HEK293 (cell line): ENCODE results near the gene OAT.

Experiments
- CTCF ChIA-PET: fragments of 350-600 bp; formaldehyde crosslinking; extraction: SDS; loops from one replicate; lab custom pipeline; 2021; ENCODE audit warnings: antibody characterized with exemption; lab: Yijun Ruan, JAX
- POLR2A ChIA-PET: fragments of 300-600 bp; formaldehyde crosslinking; extraction: SDS; loops from one replicate; lab custom pipeline; 2020; ENCODE audit warnings: antibody characterized with exemption, inconsistent platforms; lab: Yijun Ruan, JAX
- H3K27ac ChIP-seq: fragments of 200-500 bp; sonication (Bioruptor generic); 2 replicates; pipeline ENCODE4 v1.5.1; 2014; ENCODE audit warnings: low read depth, low read length, control low read depth, inconsistent platforms; ENCODE audit errors: extremely low read depth
- H3K36me3 ChIP-seq, 2 experiments: fragments of 200-500 bp in 1 of 2; sonication (Bioruptor generic) in 1 of 2; 1 replicate in 1 of 2; 2 replicates in 1 of 2; pipeline ENCODE4 v1.5.1; 2014 to 2017; ENCODE audit warnings: inconsistent platforms in 2 of 2, low read length in 2 of 2; ENCODE audit not compliant: control insufficient read depth in 2 of 2, insufficient read depth in 1 of 2
- H3K4me1 ChIP-seq: fragments of 200-500 bp; sonication (Bioruptor generic); 2 replicates; pipeline ENCODE4 v1.5.1; 2014; ENCODE audit warnings: mild to moderate bottlenecking, low read length, inconsistent platforms; ENCODE audit not compliant: control insufficient read depth, insufficient read depth
- H3K4me3 ChIP-seq: 2 replicates; pipeline ENCODE4 v1.5.1; 2011; ENCODE audit warnings: low read depth, mild to moderate bottlenecking, control low read depth, low read length, moderate library complexity
- H3K9me3 ChIP-seq: fragments of 200-500 bp; sonication (Bioruptor generic); 2 replicates; pipeline ENCODE4 v1.5.1; 2014; ENCODE audit warnings: low read depth, low read length, inconsistent platforms; ENCODE audit not compliant: control insufficient read depth, insufficient read depth
- GLIS2 ChIP-seq: fragments of 450-650 bp; formaldehyde crosslinking; IDR thresholded peaks from 2 replicates; pipeline ENCODE4 v1.5.1; 2016; ENCODE audit warnings: missing biosample characterization, missing genetic modification characterization
- HOXA7 ChIP-seq: sonication (generic); formaldehyde crosslinking; IDR thresholded peaks from 2 replicates; pipeline ENCODE4 v1.8.1; 2022; ENCODE audit warnings: missing genetic modification reagents, borderline replicate concordance
- HOXD13 ChIP-seq: sonication (generic); formaldehyde crosslinking; IDR thresholded peaks from 2 replicates; pipeline ENCODE4 v1.8.0; 2022; ENCODE audit warnings: missing genetic modification reagents, borderline replicate concordance
- KLF10 ChIP-seq: fragments of 450-650 bp; IDR thresholded peaks from 2 replicates; pipeline ENCODE4 v1.5.1; 2018; ENCODE audit warnings: missing biosample characterization, mild to moderate bottlenecking, missing genetic modification characterization
- KLF9 ChIP-seq: fragments of 450-650 bp; formaldehyde crosslinking; IDR thresholded peaks from 2 replicates; pipeline ENCODE4 v1.5.1; 2016; ENCODE audit warnings: missing biosample characterization, missing genetic modification characterization, low read depth
- SCRT2 ChIP-seq: fragments of 450-650 bp; formaldehyde crosslinking; IDR thresholded peaks from 2 replicates; pipeline ENCODE4 v1.5.1; 2016; ENCODE audit warnings: missing biosample characterization, missing genetic modification characterization
- ZNF175 ChIP-seq: fragments of 450-650 bp; formaldehyde crosslinking; IDR thresholded peaks from 2 replicates; pipeline ENCODE4 v1.5.1; 2016; ENCODE audit warnings: missing biosample characterization, missing genetic modification characterization
- ZNF202 ChIP-seq: fragments of 450-650 bp; formaldehyde crosslinking; IDR thresholded peaks from 2 replicates; pipeline ENCODE4 v1.5.1; 2016; ENCODE audit warnings: missing biosample characterization, missing genetic modification characterization, borderline replicate concordance
- ZNF266 ChIP-seq: fragments of 450-650 bp; formaldehyde crosslinking; IDR thresholded peaks from 2 replicates; pipeline ENCODE4 v1.5.1; 2016; ENCODE audit warnings: missing biosample characterization, missing genetic modification characterization, low read depth
- ZNF391 ChIP-seq: fragments of 450-650 bp; formaldehyde crosslinking; IDR thresholded peaks from 2 replicates; pipeline ENCODE4 v1.5.1; 2016; ENCODE audit warnings: low read depth, missing biosample characterization, missing genetic modification characterization, borderline replicate concordance
- ZNF426 ChIP-seq: fragments of 450-650 bp; formaldehyde crosslinking; IDR thresholded peaks from 2 replicates; pipeline ENCODE4 v1.5.1; 2017; ENCODE audit warnings: missing biosample characterization, missing genetic modification characterization, mild to moderate bottlenecking, inconsistent platforms, moderate library complexity
- ZNF510 ChIP-seq: fragments of 450-650 bp; formaldehyde crosslinking; IDR thresholded peaks from 2 replicates; pipeline ENCODE4 v1.5.1; 2018; ENCODE audit warnings: mild to moderate bottlenecking, missing genetic modification characterization, missing biosample characterization; ENCODE audit not compliant: insufficient replicate concordance
- ZNF544 ChIP-seq: fragments of 450-650 bp; formaldehyde crosslinking; IDR thresholded peaks from 2 replicates; pipeline ENCODE4 v1.5.0; 2017; ENCODE audit warnings: missing biosample characterization, missing genetic modification characterization
- ZNF549 ChIP-seq: fragments of 450-650 bp; IDR thresholded peaks from 2 replicates; pipeline ENCODE4 v1.5.1; 2018; ENCODE audit warnings: missing biosample characterization, missing genetic modification characterization, mild to moderate bottlenecking, inconsistent platforms, moderate library complexity
- ZNF580 ChIP-seq: fragments of 450-650 bp; formaldehyde crosslinking; IDR thresholded peaks from 2 replicates; pipeline ENCODE4 v1.5.1; 2016; ENCODE audit warnings: missing biosample characterization, missing genetic modification characterization
- ZNF621 ChIP-seq: fragments of 450-650 bp; formaldehyde crosslinking; IDR thresholded peaks from 2 replicates; pipeline ENCODE4 v1.5.1; 2017; ENCODE audit warnings: missing biosample characterization, missing genetic modification characterization
- ZNF645 ChIP-seq: fragments of 450-650 bp; formaldehyde crosslinking; IDR thresholded peaks from 2 replicates; pipeline ENCODE4; 2016; ENCODE audit warnings: missing biosample characterization, missing genetic modification characterization
- ZNF658 ChIP-seq: fragments of 450-650 bp; formaldehyde crosslinking; IDR thresholded peaks from 2 replicates; pipeline ENCODE4; 2016; ENCODE audit warnings: missing biosample characterization, missing genetic modification characterization
- ZNF768 ChIP-seq: fragments of 450-650 bp; formaldehyde crosslinking; IDR thresholded peaks from 2 replicates; pipeline ENCODE4 v1.5.1; 2018; ENCODE audit warnings: missing biosample characterization, mild to moderate bottlenecking, missing genetic modification characterization
- ZNF785 ChIP-seq: fragments of 450-650 bp; formaldehyde crosslinking; IDR thresholded peaks from 2 replicates; pipeline ENCODE4 v1.5.1; 2016; ENCODE audit warnings: missing biosample characterization, missing genetic modification characterization
- ZSCAN16 ChIP-seq: fragments of 450-650 bp; formaldehyde crosslinking; IDR thresholded peaks from 2 replicates; pipeline ENCODE4 v1.5.1; 2016; ENCODE audit warnings: missing biosample characterization, missing genetic modification characterization
- ZSCAN4 ChIP-seq: fragments of 450-650 bp; formaldehyde crosslinking; IDR thresholded peaks from 2 replicates; pipeline ENCODE4 v1.5.1; 2017; ENCODE audit warnings: missing biosample characterization, missing genetic modification characterization
- TF ChIP-seq, protein P1 (sequence below): fragments of 450-650 bp; formaldehyde crosslinking; IDR thresholded peaks from 2 replicates; pipeline ENCODE4 v1.5.1; 2016; ENCODE audit warnings: missing biosample characterization, missing genetic modification characterization
- TF ChIP-seq, protein P2 (sequence below): fragments of 450-650 bp; formaldehyde crosslinking; IDR thresholded peaks from 2 replicates; pipeline ENCODE4 v1.5.1; 2016; ENCODE audit warnings: missing biosample characterization, missing genetic modification characterization
- TF ChIP-seq, protein P3 (sequence below): fragments of 450-650 bp; formaldehyde crosslinking; IDR thresholded peaks from 2 replicates; pipeline ENCODE4 v1.5.1; 2016; ENCODE audit warnings: missing biosample characterization, missing genetic modification characterization
- TF ChIP-seq, protein P4 (sequence below): fragments of 450-650 bp; formaldehyde crosslinking; IDR thresholded peaks from 2 replicates; pipeline ENCODE4 v1.5.1; 2017; ENCODE audit warnings: missing biosample characterization, missing genetic modification characterization

Gene OAT

GRCh38 chr10:124378881-124379471 is 39.7 kb downstream of the OAT start:
- no peak overlapping the region for H3K4me3 ChIP-seq
- no peak for TF ChIP-seq ZNF426 (tag by site-specific recombination)
- no peak for TF ChIP-seq ZNF510
- TF ChIP-seq ZNF768 (tag by site-specific recombination) = no peak
- TF ChIP-seq SCRT2 = no peak
- TF ChIP-seq ZSCAN4 = no peak
- TF ChIP-seq ZNF202 = no peak
- no peak for TF ChIP-seq ZNF544 (tag by site-specific recombination)
- no peak for TF ChIP-seq HOXA7 (CRISPR knock-in tag)
- TF ChIP-seq, protein P1, sequence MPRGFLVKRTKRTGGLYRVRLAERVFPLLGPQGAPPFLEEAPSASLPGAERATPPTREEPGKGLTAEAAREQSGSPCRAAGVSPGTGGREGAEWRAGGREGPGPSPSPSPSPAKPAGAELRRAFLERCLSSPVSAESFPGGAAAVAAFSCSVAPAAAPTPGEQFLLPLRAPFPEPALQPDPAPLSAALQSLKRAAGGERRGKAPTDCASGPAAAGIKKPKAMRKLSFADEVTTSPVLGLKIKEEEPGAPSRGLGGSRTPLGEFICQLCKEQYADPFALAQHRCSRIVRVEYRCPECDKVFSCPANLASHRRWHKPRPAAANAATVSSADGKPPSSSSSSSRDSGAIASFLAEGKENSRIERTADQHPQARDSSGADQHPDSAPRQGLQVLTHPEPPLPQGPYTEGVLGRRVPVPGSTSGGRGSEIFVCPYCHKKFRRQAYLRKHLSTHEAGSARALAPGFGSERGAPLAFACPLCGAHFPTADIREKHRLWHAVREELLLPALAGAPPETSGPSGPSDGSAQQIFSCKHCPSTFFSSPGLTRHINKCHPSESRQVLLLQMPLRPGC (tag by site-specific recombination) = no peak
- TF ChIP-seq GLIS2 = no peak
- TF ChIP-seq ZNF580 (tag by site-specific recombination) = no peak
- TF ChIP-seq ZNF645 (tag by site-specific recombination) = no peak
- TF ChIP-seq ZNF549 (tag by site-specific recombination) = no peak
- no peak overlapping the region for H3K27ac ChIP-seq
- no peaks in the 10 kb centered on the region for H3K9me3 ChIP-seq
- CTCF ChIA-PET = interaction anchor here (0.5 kb wide), 1 partner anchor 10 kb away, joined by 3 read pairs; no protein-coding TSS in a partner anchor
- POLR2A ChIA-PET = interaction anchor here (0.6 kb wide), 1 partner anchor 115 kb away, joined by 3 read pairs; no protein-coding TSS in a partner anchor
- H3K4me1 ChIP-seq = no peaks in the 10 kb centered on the region
- H3K36me3 ChIP-seq = no peaks in the 10 kb centered on the region

GRCh38 chr10:124378271-124378670 is 40.5 kb downstream of the OAT start:
- Histone ChIP-seq H3K4me3 (no peak overlapping the region), H3K36me3 (no peaks in the 10 kb centered on the region), H3K27ac (no peak overlapping the region), H3K4me1 (no peaks in the 10 kb centered on the region), H3K9me3 (no peaks in the 10 kb centered on the region)
- ChIA-PET CTCF (no interaction called here), POLR2A (no interaction called here)
- TF ChIP-seq HOXD13 (CRISPR knock-in tag) (no peak), ZNF175 (no peak), ZNF658 (tag by site-specific recombination) (no peak), ZNF391 (tag by site-specific recombination) (no peak), ZSCAN16 (no peak), KLF9 (no peak), KLF10 (tag by site-specific recombination) (no peak), ZNF621 (tag by site-specific recombination) (no peak), ZNF785 (tag by site-specific recombination) (no peak), ZNF202 (no peak), ZNF266 (tag by site-specific recombination) (no peak)
- TF ChIP-seq, protein P2, sequence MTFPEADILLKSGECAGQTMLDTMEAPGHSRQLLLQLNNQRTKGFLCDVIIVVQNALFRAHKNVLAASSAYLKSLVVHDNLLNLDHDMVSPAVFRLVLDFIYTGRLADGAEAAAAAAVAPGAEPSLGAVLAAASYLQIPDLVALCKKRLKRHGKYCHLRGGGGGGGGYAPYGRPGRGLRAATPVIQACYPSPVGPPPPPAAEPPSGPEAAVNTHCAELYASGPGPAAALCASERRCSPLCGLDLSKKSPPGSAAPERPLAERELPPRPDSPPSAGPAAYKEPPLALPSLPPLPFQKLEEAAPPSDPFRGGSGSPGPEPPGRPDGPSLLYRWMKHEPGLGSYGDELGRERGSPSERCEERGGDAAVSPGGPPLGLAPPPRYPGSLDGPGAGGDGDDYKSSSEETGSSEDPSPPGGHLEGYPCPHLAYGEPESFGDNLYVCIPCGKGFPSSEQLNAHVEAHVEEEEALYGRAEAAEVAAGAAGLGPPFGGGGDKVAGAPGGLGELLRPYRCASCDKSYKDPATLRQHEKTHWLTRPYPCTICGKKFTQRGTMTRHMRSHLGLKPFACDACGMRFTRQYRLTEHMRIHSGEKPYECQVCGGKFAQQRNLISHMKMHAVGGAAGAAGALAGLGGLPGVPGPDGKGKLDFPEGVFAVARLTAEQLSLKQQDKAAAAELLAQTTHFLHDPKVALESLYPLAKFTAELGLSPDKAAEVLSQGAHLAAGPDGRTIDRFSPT = no peak
- TF ChIP-seq, protein P3, sequence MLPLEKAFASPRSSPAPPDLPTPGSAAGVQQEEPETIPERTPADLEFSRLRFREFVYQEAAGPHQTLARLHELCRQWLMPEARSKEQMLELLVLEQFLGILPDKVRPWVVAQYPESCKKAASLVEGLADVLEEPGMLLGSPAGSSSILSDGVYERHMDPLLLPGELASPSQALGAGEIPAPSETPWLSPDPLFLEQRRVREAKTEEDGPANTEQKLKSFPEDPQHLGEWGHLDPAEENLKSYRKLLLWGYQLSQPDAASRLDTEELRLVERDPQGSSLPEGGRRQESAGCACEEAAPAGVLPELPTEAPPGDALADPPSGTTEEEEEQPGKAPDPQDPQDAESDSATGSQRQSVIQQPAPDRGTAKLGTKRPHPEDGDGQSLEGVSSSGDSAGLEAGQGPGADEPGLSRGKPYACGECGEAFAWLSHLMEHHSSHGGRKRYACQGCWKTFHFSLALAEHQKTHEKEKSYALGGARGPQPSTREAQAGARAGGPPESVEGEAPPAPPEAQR (tag by site-specific recombination) = no peak
- TF ChIP-seq, protein P4, sequence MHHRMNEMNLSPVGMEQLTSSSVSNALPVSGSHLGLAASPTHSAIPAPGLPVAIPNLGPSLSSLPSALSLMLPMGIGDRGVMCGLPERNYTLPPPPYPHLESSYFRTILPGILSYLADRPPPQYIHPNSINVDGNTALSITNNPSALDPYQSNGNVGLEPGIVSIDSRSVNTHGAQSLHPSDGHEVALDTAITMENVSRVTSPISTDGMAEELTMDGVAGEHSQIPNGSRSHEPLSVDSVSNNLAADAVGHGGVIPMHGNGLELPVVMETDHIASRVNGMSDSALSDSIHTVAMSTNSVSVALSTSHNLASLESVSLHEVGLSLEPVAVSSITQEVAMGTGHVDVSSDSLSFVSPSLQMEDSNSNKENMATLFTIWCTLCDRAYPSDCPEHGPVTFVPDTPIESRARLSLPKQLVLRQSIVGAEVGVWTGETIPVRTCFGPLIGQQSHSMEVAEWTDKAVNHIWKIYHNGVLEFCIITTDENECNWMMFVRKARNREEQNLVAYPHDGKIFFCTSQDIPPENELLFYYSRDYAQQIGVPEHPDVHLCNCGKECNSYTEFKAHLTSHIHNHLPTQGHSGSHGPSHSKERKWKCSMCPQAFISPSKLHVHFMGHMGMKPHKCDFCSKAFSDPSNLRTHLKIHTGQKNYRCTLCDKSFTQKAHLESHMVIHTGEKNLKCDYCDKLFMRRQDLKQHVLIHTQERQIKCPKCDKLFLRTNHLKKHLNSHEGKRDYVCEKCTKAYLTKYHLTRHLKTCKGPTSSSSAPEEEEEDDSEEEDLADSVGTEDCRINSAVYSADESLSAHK (tag by site-specific recombination) = no peak
